HEK293 (cell line): Measurements from ENCODE around the gene TCF12.

Source experiments
- CTCF ChIA-PET: fragments of 350-600 bp; formaldehyde crosslinking; extraction: SDS; loops from one replicate; lab custom pipeline; 2021; ENCODE audit warnings: antibody characterized with exemption; lab: Yijun Ruan, JAX
- POLR2A ChIA-PET: fragments of 300-600 bp; formaldehyde crosslinking; extraction: SDS; loops from one replicate; lab custom pipeline; 2020; ENCODE audit warnings: antibody characterized with exemption, inconsistent platforms; lab: Yijun Ruan, JAX
- H3K27ac ChIP-seq: fragments of 200-500 bp; sonication (Bioruptor generic); 2 replicates; pipeline ENCODE4 v1.5.1; 2014; ENCODE audit warnings: low read depth, low read length, control low read depth, inconsistent platforms; ENCODE audit errors: extremely low read depth
- H3K36me3 ChIP-seq, 2 experiments: fragments of 200-500 bp in 1 of 2; sonication (Bioruptor generic) in 1 of 2; 1 replicate in 1 of 2; 2 replicates in 1 of 2; pipeline ENCODE4 v1.5.1; 2014 to 2017; ENCODE audit warnings: inconsistent platforms in 2 of 2, low read length in 2 of 2; ENCODE audit not compliant: control insufficient read depth in 2 of 2, insufficient read depth in 1 of 2
- H3K4me1 ChIP-seq: fragments of 200-500 bp; sonication (Bioruptor generic); 2 replicates; pipeline ENCODE4 v1.5.1; 2014; ENCODE audit warnings: mild to moderate bottlenecking, low read length, inconsistent platforms; ENCODE audit not compliant: control insufficient read depth, insufficient read depth
- H3K4me3 ChIP-seq: 2 replicates; pipeline ENCODE4 v1.5.1; 2011; ENCODE audit warnings: low read depth, mild to moderate bottlenecking, control low read depth, low read length, moderate library complexity
- H3K9me3 ChIP-seq: fragments of 200-500 bp; sonication (Bioruptor generic); 2 replicates; pipeline ENCODE4 v1.5.1; 2014; ENCODE audit warnings: low read depth, low read length, inconsistent platforms; ENCODE audit not compliant: control insufficient read depth, insufficient read depth
- MYNN ChIP-seq: fragments of 450-650 bp; formaldehyde crosslinking; IDR thresholded peaks from 2 replicates; pipeline ENCODE4 v1.5.1; 2016; ENCODE audit warnings: missing biosample characterization, missing genetic modification characterization, borderline replicate concordance
- RBAK ChIP-seq: fragments of 450-650 bp; formaldehyde crosslinking; IDR thresholded peaks from 2 replicates; pipeline ENCODE4 v1.5.1; 2016; ENCODE audit warnings: missing biosample characterization, missing genetic modification characterization
- SCRT1 ChIP-seq: fragments of 450-650 bp; formaldehyde crosslinking; IDR thresholded peaks from 2 replicates; pipeline ENCODE4 v1.5.1; 2016; ENCODE audit warnings: missing biosample characterization, missing genetic modification characterization, borderline replicate concordance
- ZBTB26 ChIP-seq: fragments of 450-650 bp; formaldehyde crosslinking; optimal IDR thresholded peaks from 2 replicates; pipeline ENCODE3; 2016; ENCODE audit warnings: missing biosample characterization, mild to moderate bottlenecking, missing genetic modification characterization
- ZNF112 ChIP-seq: fragments of 450-650 bp; formaldehyde crosslinking; IDR thresholded peaks from 2 replicates; pipeline ENCODE4 v1.5.0; 2017; ENCODE audit warnings: missing biosample characterization, missing genetic modification characterization
- ZNF132 ChIP-seq: fragments of 450-650 bp; formaldehyde crosslinking; IDR thresholded peaks from 2 replicates; pipeline ENCODE4 v1.5.1; 2017; ENCODE audit warnings: missing biosample characterization, missing genetic modification characterization, borderline replicate concordance
- ZNF138 ChIP-seq: fragments of 450-650 bp; formaldehyde crosslinking; IDR thresholded peaks from 2 replicates; pipeline ENCODE4 v1.5.1; 2016; ENCODE audit warnings: missing biosample characterization, missing genetic modification characterization, borderline replicate concordance
- ZNF155 ChIP-seq: fragments of 450-650 bp; formaldehyde crosslinking; IDR thresholded peaks from 2 replicates; pipeline ENCODE4 v1.5.1; 2016; ENCODE audit warnings: missing biosample characterization, missing genetic modification characterization
- ZNF214 ChIP-seq: fragments of 450-650 bp; formaldehyde crosslinking; IDR thresholded peaks from 2 replicates; pipeline ENCODE4 v1.5.1; 2017; ENCODE audit warnings: missing biosample characterization, mild to moderate bottlenecking, missing genetic modification characterization, borderline replicate concordance
- ZNF366 ChIP-seq: fragments of 450-650 bp; formaldehyde crosslinking; conservative IDR thresholded peaks from 2 replicates; pipeline ENCODE4 v1.5.1; 2016; ENCODE audit warnings: missing biosample characterization, missing genetic modification characterization
- ZNF404 ChIP-seq: fragments of 450-650 bp; formaldehyde crosslinking; IDR thresholded peaks from 2 replicates; pipeline ENCODE4 v1.5.1; 2017; ENCODE audit warnings: missing biosample characterization, missing genetic modification characterization
- ZNF48 ChIP-seq: fragments of 450-650 bp; formaldehyde crosslinking; IDR thresholded peaks from 2 replicates; pipeline ENCODE4 v1.5.1; 2016; ENCODE audit warnings: missing biosample characterization, missing genetic modification characterization
- ZNF501 ChIP-seq: fragments of 450-650 bp; formaldehyde crosslinking; IDR thresholded peaks from 2 replicates; pipeline ENCODE4 v1.5.1; 2016; ENCODE audit warnings: missing biosample characterization, missing genetic modification characterization
- ZNF510 ChIP-seq: fragments of 450-650 bp; formaldehyde crosslinking; IDR thresholded peaks from 2 replicates; pipeline ENCODE4 v1.5.1; 2018; ENCODE audit warnings: mild to moderate bottlenecking, missing genetic modification characterization, missing biosample characterization; ENCODE audit not compliant: insufficient replicate concordance
- ZNF529 ChIP-seq: fragments of 450-650 bp; formaldehyde crosslinking; IDR thresholded peaks from 2 replicates; pipeline ENCODE4 v1.5.1; 2017; ENCODE audit warnings: missing genetic modification characterization, missing biosample characterization; ENCODE audit not compliant: insufficient replicate concordance
- ZNF76 ChIP-seq: fragments of 450-650 bp; formaldehyde crosslinking; IDR thresholded peaks from 2 replicates; pipeline ENCODE4; 2016; ENCODE audit warnings: low read depth, missing biosample characterization, missing genetic modification characterization, borderline replicate concordance
- ZNF768 ChIP-seq: fragments of 450-650 bp; formaldehyde crosslinking; IDR thresholded peaks from 2 replicates; pipeline ENCODE4 v1.5.1; 2018; ENCODE audit warnings: missing biosample characterization, mild to moderate bottlenecking, missing genetic modification characterization
- ZNF777 ChIP-seq: fragments of 450-650 bp; formaldehyde crosslinking; IDR thresholded peaks from 2 replicates; pipeline ENCODE4 v1.5.1; 2017; ENCODE audit warnings: missing biosample characterization, missing genetic modification characterization, borderline replicate concordance
- ZNF830 ChIP-seq: fragments of 450-650 bp; IDR thresholded peaks from 2 replicates; pipeline ENCODE4 v1.5.0; 2018; ENCODE audit warnings: missing biosample characterization, missing genetic modification characterization, low read depth, mild to moderate bottlenecking, moderate library complexity
- ZNF843 ChIP-seq: fragments of 450-650 bp; formaldehyde crosslinking; IDR thresholded peaks from 2 replicates; pipeline ENCODE4 v1.5.1; 2016; ENCODE audit warnings: missing biosample characterization, missing genetic modification characterization

The TCF12 gene

GRCh38 chr15:56901931-56902330, 16.5 kb upstream of the TCF12 start:
- Histone ChIP-seq H3K36me3 (no peaks in the 10 kb centered on the region), H3K27ac (no peak overlapping the region), H3K4me1 (no peaks in the 10 kb centered on the region)
- ChIA-PET CTCF (no interaction called here), POLR2A (no interaction called here)
- TF ChIP-seq RBAK (no peak), ZNF510 (tag by site-specific recombination) (no peak), MYNN (no peak), ZNF366 (tag by site-specific recombination) (peak; percentile 45)
- TF ChIP-seq, all 188 proteins: peak for 1
- H3K9me3 ChIP-seq: no peaks in the 10 kb centered on the region
- H3K4me3 ChIP-seq: no peak overlapping the region

- CTCF ChIA-PET: interaction anchor here (1.6 kb wide), 1 partner anchor 11 kb away, joined by 3 read pairs; the partner anchor contains the start of gene TCF12
These were observed 11.7 kb upstream of the TCF12 start for GRCh38 chr15:56906766-56907165.

GRCh38 chr15:56910801-56911200, 7.6 kb upstream of the TCF12 start:
- Histone ChIP-seq H3K9me3 (no peaks in the 10 kb centered on the region), H3K36me3 (no peaks in the 10 kb centered on the region), H3K4me1 (no peaks in the 10 kb centered on the region), H3K4me3 (no peak overlapping the region), H3K27ac (no peak overlapping the region)
- ChIA-PET CTCF (interaction anchor here (0.7 to 1.1 kb wide), 2 partner anchors 89 to 302 kb away, joined by 3 to 7 read pairs; no protein-coding TSS in a partner anchor), POLR2A (interaction anchor here (0.7 kb wide), 1 partner anchor 8 kb away, joined by 3 read pairs; the partner anchor contains the start of gene TCF12)
- TF ChIP-seq ZNF768 (tag by site-specific recombination): no peak
- no peak for TF ChIP-seq ZNF214

More at GRCh38 chr15:56906766-56907165, 11.7 kb upstream of the TCF12 start:
- POLR2A ChIA-PET: no interaction called here
- H3K4me1 ChIP-seq: no peaks in the 10 kb centered on the region
- no peak overlapping the region for H3K4me3 ChIP-seq
- H3K27ac ChIP-seq: no peak overlapping the region
- H3K9me3 ChIP-seq: no peaks in the 10 kb centered on the region
- TF ChIP-seq ZNF777: no peak
- TF ChIP-seq ZNF843 (tag by site-specific recombination): no peak
- no peak for TF ChIP-seq RBAK
- no peak for TF ChIP-seq ZNF501 (tag by site-specific recombination)
- no peak for TF ChIP-seq ZNF76 (tag by site-specific recombination)
- TF ChIP-seq ZNF112 (tag by site-specific recombination): no peak
- TF ChIP-seq ZBTB26 (tag by site-specific recombination): no peak
- no peak for TF ChIP-seq ZNF830 (tag by site-specific recombination)
- TF ChIP-seq ZNF48: no peak
- no peak for TF ChIP-seq ZNF529 (tag by site-specific recombination)
- TF ChIP-seq ZNF155 (tag by site-specific recombination): no peak
- no peak for TF ChIP-seq ZNF138 (tag by site-specific recombination)
- TF ChIP-seq ZNF404: no peak
- no peak for TF ChIP-seq ZNF132 (tag by site-specific recombination)
- no peak for TF ChIP-seq SCRT1 (tag by site-specific recombination)
- TF ChIP-seq, all 188 proteins: peak for 0
- H3K36me3 ChIP-seq: no peaks in the 10 kb centered on the region
